ENCODE results near the gene SACM1L. TPM values are rescaled to one million over a fixed set of nuclear protein-coding genes. Genes with fewer than 3 reads are reported as not detected.

SACM1L gene
- total RNA-seq, 1 experiment from 2014 or later: 79.6 TPM

DNA sequence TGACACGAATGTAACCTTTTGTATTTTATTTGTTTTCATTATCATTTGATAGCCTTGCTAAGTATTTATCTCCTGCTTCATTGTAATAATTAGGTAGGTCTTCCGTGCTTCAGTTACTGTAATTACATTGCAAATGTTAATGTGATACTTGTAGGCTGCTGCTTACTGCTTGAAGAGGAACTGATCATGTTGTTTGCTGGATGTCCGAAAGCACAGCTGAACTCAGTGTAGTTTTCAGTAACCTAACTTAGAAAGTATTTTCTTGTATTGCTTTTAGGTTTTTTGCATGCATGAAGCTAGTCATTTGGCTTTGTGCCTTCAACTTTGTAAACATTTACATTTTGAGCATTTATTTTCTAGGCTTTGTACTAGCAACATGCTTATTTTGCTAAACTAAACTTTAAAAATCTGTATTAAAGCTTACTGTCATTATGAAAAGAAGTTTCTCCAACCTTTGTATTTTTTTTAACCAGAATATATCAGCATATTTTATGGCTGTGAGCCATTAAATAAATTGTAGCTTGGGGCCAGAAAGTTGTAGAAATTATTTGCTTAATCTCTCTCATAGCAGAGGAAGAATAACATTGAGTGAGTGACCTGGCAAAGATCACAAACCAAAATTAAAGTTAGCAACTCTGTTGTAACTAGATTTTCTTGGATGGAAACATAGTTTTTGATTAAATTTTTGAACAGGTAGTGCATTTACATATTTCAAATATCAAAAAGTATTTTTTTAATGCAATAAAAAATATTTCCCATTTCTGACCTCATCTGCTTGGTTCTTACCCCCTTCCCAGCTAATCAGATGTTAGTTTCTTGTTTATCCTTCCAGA is 30.7 kb downstream of the SACM1L start:
- ChIA-PET CTCF (no interaction called here), POLR2A (no interaction called here)
- peak overlapping the region; percentile 48; the same call in 1 of the 2 replicates for H3K27ac Mint-ChIP-seq
- no peaks in the 10 kb centered on the region; the same call in 1 of the 2 replicates for H3K27me3 Mint-ChIP-seq (ENCODE audit: low read depth)
- H3K9me3 Mint-ChIP-seq: no peaks in the 10 kb centered on the region
- no peak for TF ChIP-seq ATF1 (CRISPR knock-in tag; IDR thresholded peaks at IDR 0.05)
- no peak for TF ChIP-seq SOX15 (CRISPR knock-in tag; IDR thresholded peaks at IDR 0.05)
- no peak for TF ChIP-seq TEAD4 (CRISPR knock-in tag; IDR thresholded peaks at IDR 0.05)
- TF ChIP-seq ZNF232 (CRISPR knock-in tag; IDR thresholded peaks at IDR 0.05): no peak
- TF ChIP-seq, protein P1, sequence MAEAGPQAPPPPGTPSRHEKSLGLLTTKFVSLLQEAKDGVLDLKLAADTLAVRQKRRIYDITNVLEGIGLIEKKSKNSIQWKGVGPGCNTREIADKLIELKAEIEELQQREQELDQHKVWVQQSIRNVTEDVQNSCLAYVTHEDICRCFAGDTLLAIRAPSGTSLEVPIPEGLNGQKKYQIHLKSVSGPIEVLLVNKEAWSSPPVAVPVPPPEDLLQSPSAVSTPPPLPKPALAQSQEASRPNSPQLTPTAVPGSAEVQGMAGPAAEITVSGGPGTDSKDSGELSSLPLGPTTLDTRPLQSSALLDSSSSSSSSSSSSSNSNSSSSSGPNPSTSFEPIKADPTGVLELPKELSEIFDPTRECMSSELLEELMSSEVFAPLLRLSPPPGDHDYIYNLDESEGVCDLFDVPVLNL (CRISPR knock-in tag; IDR thresholded peaks at IDR 0.05; ENCODE audit: borderline replicate concordance, low read depth): no peak
- no peak for TF ChIP-seq NFATC4 (CRISPR knock-in tag; IDR thresholded peaks at IDR 0.05)
- no peak for TF ChIP-seq CREB1 (CRISPR knock-in tag; IDR thresholded peaks at IDR 0.05)
- no peak for TF ChIP-seq ETV6 (CRISPR knock-in tag; IDR thresholded peaks at IDR 0.05)
- TF ChIP-seq, protein P2, sequence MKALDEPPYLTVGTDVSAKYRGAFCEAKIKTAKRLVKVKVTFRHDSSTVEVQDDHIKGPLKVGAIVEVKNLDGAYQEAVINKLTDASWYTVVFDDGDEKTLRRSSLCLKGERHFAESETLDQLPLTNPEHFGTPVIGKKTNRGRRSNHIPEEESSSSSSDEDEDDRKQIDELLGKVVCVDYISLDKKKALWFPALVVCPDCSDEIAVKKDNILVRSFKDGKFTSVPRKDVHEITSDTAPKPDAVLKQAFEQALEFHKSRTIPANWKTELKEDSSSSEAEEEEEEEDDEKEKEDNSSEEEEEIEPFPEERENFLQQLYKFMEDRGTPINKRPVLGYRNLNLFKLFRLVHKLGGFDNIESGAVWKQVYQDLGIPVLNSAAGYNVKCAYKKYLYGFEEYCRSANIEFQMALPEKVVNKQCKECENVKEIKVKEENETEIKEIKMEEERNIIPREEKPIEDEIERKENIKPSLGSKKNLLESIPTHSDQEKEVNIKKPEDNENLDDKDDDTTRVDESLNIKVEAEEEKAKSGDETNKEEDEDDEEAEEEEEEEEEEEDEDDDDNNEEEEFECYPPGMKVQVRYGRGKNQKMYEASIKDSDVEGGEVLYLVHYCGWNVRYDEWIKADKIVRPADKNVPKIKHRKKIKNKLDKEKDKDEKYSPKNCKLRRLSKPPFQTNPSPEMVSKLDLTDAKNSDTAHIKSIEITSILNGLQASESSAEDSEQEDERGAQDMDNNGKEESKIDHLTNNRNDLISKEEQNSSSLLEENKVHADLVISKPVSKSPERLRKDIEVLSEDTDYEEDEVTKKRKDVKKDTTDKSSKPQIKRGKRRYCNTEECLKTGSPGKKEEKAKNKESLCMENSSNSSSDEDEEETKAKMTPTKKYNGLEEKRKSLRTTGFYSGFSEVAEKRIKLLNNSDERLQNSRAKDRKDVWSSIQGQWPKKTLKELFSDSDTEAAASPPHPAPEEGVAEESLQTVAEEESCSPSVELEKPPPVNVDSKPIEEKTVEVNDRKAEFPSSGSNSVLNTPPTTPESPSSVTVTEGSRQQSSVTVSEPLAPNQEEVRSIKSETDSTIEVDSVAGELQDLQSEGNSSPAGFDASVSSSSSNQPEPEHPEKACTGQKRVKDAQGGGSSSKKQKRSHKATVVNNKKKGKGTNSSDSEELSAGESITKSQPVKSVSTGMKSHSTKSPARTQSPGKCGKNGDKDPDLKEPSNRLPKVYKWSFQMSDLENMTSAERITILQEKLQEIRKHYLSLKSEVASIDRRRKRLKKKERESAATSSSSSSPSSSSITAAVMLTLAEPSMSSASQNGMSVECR (CRISPR knock-in tag; IDR thresholded peaks at IDR 0.05; ENCODE audit: borderline replicate concordance): no peak
- TF ChIP-seq GTF2I (CRISPR knock-in tag; conservative IDR thresholded peaks at IDR 0.05): no peak
- TF ChIP-seq, protein P3, sequence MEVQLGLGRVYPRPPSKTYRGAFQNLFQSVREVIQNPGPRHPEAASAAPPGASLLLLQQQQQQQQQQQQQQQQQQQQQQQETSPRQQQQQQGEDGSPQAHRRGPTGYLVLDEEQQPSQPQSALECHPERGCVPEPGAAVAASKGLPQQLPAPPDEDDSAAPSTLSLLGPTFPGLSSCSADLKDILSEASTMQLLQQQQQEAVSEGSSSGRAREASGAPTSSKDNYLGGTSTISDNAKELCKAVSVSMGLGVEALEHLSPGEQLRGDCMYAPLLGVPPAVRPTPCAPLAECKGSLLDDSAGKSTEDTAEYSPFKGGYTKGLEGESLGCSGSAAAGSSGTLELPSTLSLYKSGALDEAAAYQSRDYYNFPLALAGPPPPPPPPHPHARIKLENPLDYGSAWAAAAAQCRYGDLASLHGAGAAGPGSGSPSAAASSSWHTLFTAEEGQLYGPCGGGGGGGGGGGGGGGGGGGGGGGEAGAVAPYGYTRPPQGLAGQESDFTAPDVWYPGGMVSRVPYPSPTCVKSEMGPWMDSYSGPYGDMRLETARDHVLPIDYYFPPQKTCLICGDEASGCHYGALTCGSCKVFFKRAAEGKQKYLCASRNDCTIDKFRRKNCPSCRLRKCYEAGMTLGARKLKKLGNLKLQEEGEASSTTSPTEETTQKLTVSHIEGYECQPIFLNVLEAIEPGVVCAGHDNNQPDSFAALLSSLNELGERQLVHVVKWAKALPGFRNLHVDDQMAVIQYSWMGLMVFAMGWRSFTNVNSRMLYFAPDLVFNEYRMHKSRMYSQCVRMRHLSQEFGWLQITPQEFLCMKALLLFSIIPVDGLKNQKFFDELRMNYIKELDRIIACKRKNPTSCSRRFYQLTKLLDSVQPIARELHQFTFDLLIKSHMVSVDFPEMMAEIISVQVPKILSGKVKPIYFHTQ (CRISPR knock-in tag; IDR thresholded peaks at IDR 0.05): no peak
- no peak for TF ChIP-seq MXD4 (CRISPR knock-in tag; IDR thresholded peaks at IDR 0.05; ENCODE audit: borderline replicate concordance)
- TF ChIP-seq, protein P4, sequence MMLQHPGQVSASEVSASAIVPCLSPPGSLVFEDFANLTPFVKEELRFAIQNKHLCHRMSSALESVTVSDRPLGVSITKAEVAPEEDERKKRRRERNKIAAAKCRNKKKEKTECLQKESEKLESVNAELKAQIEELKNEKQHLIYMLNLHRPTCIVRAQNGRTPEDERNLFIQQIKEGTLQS (CRISPR knock-in tag; conservative IDR thresholded peaks at IDR 0.05): no peak
- TF ChIP-seq ZNF263 (CRISPR knock-in tag; IDR thresholded peaks at IDR 0.05; ENCODE audit: low read depth): no peak
- no peak for DNase-seq (ENCODE audit: low spot score)
- ATAC-seq: no peak
- no peaks in the 10 kb centered on the region for H3K4me1 Mint-ChIP-seq
- peaks cover 56% of the 10 kb centered on the region for H3K36me3 Mint-ChIP-seq
- H3K4me3 Mint-ChIP-seq: no peak overlapping the region

DNA sequence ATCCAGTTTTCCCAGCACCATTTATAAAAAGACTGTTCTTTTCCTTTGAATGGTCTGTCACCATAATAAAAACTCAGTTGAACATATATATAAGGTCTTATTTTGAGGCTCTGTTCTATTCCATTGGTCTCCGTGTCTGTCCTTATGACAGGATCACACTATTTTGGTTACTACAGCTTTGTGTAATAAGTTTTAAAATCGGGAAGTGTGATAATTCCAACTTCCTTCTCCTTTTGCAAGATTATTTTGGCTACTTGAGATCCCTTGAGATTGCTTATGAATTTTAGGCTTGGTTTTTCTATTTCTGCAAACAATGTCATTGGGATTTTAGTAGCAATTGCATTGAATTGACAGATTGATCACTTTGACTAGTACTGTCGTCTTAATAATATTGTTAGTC is 35.7 kb downstream of the SACM1L start:
- ChIA-PET POLR2A (no interaction called here), CTCF (no interaction called here)
- H3K9me3 Mint-ChIP-seq: no peaks in the 10 kb centered on the region
- H3K36me3 Mint-ChIP-seq: peaks cover 60% of the 10 kb centered on the region
- ATAC-seq: no peak
- no peaks in the 10 kb centered on the region for H3K27me3 Mint-ChIP-seq (ENCODE audit: low read depth)
- DNase-seq (ENCODE audit: low spot score): no peak
- no peak overlapping the region for H3K4me3 Mint-ChIP-seq
- H3K4me1 Mint-ChIP-seq: no peaks in the 10 kb centered on the region
- no peak overlapping the region for H3K27ac Mint-ChIP-seq
- TF ChIP-seq ZNF263 (CRISPR knock-in tag; IDR thresholded peaks at IDR 0.05; ENCODE audit: low read depth): no peak
- TF ChIP-seq MYBL2 (CRISPR knock-in tag; IDR thresholded peaks at IDR 0.05): no peak
- TF ChIP-seq EMX1 (CRISPR knock-in tag; IDR thresholded peaks at IDR 0.05): no peak
- TF ChIP-seq, protein P3 (CRISPR knock-in tag; IDR thresholded peaks at IDR 0.05): no peak
- TF ChIP-seq RELA (CRISPR knock-in tag; IDR thresholded peaks at IDR 0.05; ENCODE audit: borderline replicate concordance): no peak
- no peak for TF ChIP-seq NR2C2 (CRISPR knock-in tag; IDR thresholded peaks at IDR 0.05)
- TF ChIP-seq, protein P5, sequence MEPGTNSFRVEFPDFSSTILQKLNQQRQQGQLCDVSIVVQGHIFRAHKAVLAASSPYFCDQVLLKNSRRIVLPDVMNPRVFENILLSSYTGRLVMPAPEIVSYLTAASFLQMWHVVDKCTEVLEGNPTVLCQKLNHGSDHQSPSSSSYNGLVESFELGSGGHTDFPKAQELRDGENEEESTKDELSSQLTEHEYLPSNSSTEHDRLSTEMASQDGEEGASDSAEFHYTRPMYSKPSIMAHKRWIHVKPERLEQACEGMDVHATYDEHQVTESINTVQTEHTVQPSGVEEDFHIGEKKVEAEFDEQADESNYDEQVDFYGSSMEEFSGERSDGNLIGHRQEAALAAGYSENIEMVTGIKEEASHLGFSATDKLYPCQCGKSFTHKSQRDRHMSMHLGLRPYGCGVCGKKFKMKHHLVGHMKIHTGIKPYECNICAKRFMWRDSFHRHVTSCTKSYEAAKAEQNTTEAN (CRISPR knock-in tag; IDR thresholded peaks at IDR 0.05): no peak
- TF ChIP-seq, protein P1 (CRISPR knock-in tag; IDR thresholded peaks at IDR 0.05; ENCODE audit: borderline replicate concordance, low read depth): no peak
- no peak for TF ChIP-seq ZBTB21 (CRISPR knock-in tag; IDR thresholded peaks at IDR 0.05; ENCODE audit: borderline replicate concordance)
